ENCODE data around the gene ABCA6.

The ABCA6 gene

DNA sequence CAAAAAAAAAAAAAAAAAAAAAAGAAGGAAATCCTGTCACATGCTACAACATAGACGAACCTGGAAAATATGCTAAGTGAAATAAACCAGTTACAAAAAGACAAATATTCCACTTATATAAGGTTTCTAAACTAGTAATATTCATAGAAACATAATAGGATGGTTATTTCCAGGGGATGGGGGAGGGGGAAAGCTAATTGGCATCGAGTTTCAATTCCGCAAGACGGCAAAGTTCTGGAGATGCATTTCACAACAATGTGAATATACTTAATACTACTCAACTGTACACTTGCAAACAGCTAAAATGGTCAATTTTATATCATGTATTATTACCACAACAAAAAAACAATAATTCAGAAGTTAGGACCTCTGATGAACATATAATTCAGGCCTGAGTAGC lies 43.1 kb downstream of the ABCA6 start:
- Histone ChIP-seq H3K36me3 (ENCODE audit: insufficient read depth, low read length) (0 out of 2 replicates have a peak, but pooled peaks cover 2% of the 10 kb centered on the region), H3K27ac (ENCODE audit: low read depth, low read length) (no peak overlapping the region), H3K4me1 (ENCODE audit: control insufficient read depth, insufficient read depth, low read length, unreplicated experiment) (no peaks in the 10 kb centered on the region), H3K79me2 (ENCODE audit: control insufficient read depth, insufficient read depth, low read length, unreplicated experiment) (no peaks in the 10 kb centered on the region), H3K4me3 (ENCODE audit: low read depth, low read length) (no peak overlapping the region), H2AFZ (ENCODE audit: low read length, unreplicated experiment) (no peak overlapping the region), H3K27me3 (ENCODE audit: insufficient read depth, low read length) (no peaks in the 10 kb centered on the region)

DNA sequence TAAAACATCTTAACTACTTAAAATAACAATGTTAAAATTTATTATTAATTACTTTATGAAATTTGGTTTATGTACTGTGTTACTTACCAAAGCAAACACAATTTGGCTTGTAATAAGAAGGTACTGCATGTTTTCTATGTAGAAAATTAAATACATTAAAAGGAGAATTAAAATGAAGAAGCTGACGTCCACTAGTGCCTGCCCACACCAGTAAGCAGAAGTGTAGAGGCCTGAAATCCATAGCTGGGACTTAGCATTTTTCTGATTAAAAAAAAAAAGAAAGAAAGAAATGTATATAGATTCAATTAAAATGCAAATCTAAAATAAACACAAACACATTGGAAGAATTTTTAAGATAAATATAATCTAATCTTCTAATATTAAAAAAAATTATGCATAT lies 45.2 kb downstream of the ABCA6 start:
- Histone ChIP-seq H3K36me3 (ENCODE audit: insufficient read depth, low read length) (0 out of 2 replicates have a peak, but pooled peaks cover 2% of the 10 kb centered on the region), H3K4me3 (ENCODE audit: low read depth, low read length) (no peak overlapping the region), H3K79me2 (ENCODE audit: control insufficient read depth, insufficient read depth, low read length, unreplicated experiment) (no peaks in the 10 kb centered on the region), H3K27ac (ENCODE audit: low read depth, low read length) (no peak overlapping the region), H2AFZ (ENCODE audit: low read length, unreplicated experiment) (no peak overlapping the region), H3K4me1 (ENCODE audit: control insufficient read depth, insufficient read depth, low read length, unreplicated experiment) (no peaks in the 10 kb centered on the region), H3K27me3 (ENCODE audit: insufficient read depth, low read length) (no peaks in the 10 kb centered on the region)

DNA sequence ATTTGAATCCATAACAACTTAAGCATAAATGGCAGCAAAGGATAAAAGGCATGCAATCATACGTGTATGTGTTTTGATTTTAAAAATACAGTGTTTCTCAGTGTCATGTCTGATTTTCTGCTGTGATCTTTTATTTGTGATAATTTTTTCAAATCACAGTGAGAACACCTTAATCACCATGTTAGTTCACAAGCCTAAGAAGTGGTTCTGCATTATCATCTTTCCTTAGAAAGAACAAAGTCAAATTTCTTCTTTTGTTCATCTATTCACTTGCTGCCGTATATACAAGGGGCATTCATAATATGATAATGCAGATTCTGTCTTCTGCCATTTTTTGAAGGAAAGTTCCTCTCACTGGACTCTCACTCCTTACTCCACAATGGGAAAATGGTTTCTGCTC lies 47.7 kb downstream of the ABCA6 start:
- Histone ChIP-seq H3K4me1 (ENCODE audit: control insufficient read depth, insufficient read depth, low read length, unreplicated experiment) (no peaks in the 10 kb centered on the region), H3K27me3 (ENCODE audit: insufficient read depth, low read length) (no peaks in the 10 kb centered on the region), H2AFZ (ENCODE audit: low read length, unreplicated experiment) (no peak overlapping the region), H3K79me2 (ENCODE audit: control insufficient read depth, insufficient read depth, low read length, unreplicated experiment) (no peaks in the 10 kb centered on the region), H3K36me3 (ENCODE audit: insufficient read depth, low read length) (0 out of 2 replicates have a peak, but pooled peaks cover 2% of the 10 kb centered on the region), H3K4me3 (ENCODE audit: low read depth, low read length) (no peak overlapping the region), H3K27ac (ENCODE audit: low read depth, low read length) (no peak overlapping the region)

DNA sequence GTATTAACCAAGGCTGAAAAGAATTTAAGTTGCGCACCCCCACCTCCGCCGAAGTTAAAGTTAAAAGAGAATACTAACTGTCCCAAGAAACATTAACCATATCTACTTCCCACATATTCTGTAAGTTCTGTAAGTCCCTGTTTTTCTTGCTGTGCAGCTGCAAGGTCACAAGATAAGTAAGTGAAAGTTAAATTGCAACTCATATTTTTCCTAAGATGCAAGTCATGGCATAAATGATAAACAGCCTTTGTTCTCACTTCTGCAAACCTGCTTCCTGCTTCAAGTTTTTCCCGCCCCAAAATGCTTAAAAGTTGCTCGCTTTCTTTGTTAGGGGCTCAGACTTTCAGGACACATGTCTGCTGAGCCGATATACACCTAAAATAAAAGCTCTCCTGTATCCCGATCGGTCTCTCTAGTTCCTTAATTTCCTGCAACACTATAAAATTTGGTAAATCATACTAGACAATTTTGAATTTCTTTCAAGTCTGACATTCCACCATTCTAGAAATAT lies 48.4 kb downstream of the ABCA6 start:
- Histone ChIP-seq H3K4me3 (ENCODE audit: low read depth, low read length) (no peak overlapping the region), H3K27ac (ENCODE audit: low read depth, low read length) (no peak overlapping the region), H3K27me3 (ENCODE audit: insufficient read depth, low read length) (no peaks in the 10 kb centered on the region), H3K4me1 (ENCODE audit: control insufficient read depth, insufficient read depth, low read length, unreplicated experiment) (no peaks in the 10 kb centered on the region), H3K79me2 (ENCODE audit: control insufficient read depth, insufficient read depth, low read length, unreplicated experiment) (no peaks in the 10 kb centered on the region), H3K36me3 (ENCODE audit: insufficient read depth, low read length) (peaks cover 6% of the 10 kb centered on the region; the same call in 1 of the 2 replicates), H2AFZ (ENCODE audit: low read length, unreplicated experiment) (no peak overlapping the region)

DNA sequence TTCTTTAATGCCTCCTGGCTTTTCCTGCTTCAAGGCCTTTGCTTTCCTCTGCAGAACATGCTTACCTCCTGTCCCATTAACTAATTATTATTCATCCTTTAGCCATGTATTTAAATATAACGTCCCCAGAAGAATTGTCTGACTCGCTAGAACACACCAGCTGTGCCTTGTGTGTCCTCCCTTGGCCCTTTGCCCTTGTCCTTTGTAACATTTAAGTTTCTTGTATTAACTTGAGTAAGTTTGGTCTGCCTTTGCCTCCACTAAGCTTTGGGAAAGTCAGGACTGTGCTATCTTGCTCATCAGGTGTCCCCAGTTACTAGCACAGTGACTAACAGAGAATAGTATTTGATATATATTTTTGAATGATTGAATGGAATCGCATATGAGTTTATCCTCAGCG lies 51.3 kb downstream of the ABCA6 start:
- peaks cover 8% of the 10 kb centered on the region; the same call in 1 of the 2 replicates for H3K36me3 ChIP-seq (ENCODE audit: insufficient read depth, low read length)
- H3K4me1 ChIP-seq (ENCODE audit: control insufficient read depth, insufficient read depth, low read length, unreplicated experiment), result no peaks in the 10 kb centered on the region
- no peaks in the 10 kb centered on the region for H3K27me3 ChIP-seq (ENCODE audit: insufficient read depth, low read length)
- no peak overlapping the region for H3K27ac ChIP-seq (ENCODE audit: low read depth, low read length)
- H3K4me3 ChIP-seq (ENCODE audit: low read depth, low read length), result no peak overlapping the region
- H3K79me2 ChIP-seq (ENCODE audit: control insufficient read depth, insufficient read depth, low read length, unreplicated experiment), result no peaks in the 10 kb centered on the region
- H2AFZ ChIP-seq (ENCODE audit: low read length, unreplicated experiment), result no peak overlapping the region

DNA sequence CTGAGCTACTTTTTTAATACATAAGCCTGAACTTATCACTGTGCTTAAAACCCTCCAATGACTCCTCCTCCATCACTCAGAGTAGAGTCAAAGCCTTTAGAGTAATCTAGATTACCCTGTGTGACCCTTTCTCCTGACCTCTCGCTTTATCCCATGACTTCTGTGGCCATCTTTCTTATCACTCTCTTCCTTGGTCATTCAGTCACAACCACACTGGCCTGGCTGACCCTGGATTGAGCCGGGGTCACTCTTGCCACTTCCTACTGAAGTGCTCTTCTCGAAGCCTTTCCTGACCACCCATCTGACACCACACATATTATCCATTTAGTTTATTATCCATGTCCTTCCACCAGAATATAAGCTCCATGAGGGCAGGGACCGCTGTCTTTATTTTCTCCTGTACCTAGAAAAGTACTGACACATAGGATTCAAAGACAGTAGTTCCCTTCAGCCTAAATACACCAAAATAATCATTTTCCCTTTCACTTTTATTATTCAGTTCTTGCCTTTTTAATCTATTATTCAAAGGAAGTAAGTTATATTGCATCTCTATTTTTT lies 53.0 kb downstream of the ABCA6 start:
- no peak overlapping the region for H3K27ac ChIP-seq (ENCODE audit: low read depth, low read length)
- no peaks in the 10 kb centered on the region for H3K79me2 ChIP-seq (ENCODE audit: control insufficient read depth, insufficient read depth, low read length, unreplicated experiment)
- H3K4me3 ChIP-seq (ENCODE audit: low read depth, low read length), result no peak overlapping the region
- H3K4me1 ChIP-seq (ENCODE audit: control insufficient read depth, insufficient read depth, low read length, unreplicated experiment), result no peaks in the 10 kb centered on the region
- no peak overlapping the region for H2AFZ ChIP-seq (ENCODE audit: low read length, unreplicated experiment)
- H3K27me3 ChIP-seq (ENCODE audit: insufficient read depth, low read length), result no peaks in the 10 kb centered on the region
- peaks cover 20% of the 10 kb centered on the region for H3K36me3 ChIP-seq (ENCODE audit: insufficient read depth, low read length)

DNA sequence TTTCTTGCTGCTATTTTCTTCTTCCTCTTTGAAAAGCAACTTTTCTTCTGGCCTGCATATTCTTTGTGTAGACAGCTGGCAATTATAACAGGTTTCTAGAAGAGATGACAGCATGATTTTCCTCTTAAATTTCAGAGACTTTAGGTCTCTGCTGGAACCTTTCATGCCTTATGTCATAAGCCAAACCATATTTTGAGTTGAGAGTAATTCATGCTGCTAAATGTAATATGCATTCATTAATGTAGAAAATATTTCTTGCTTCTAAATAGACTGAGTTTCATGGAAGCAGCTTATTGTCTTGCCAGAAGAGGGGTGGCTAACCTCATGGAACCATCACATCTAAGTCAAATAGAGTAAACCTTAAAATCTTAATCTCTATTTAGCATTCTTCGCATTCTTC lies 55.1 kb downstream of the ABCA6 start:
- no peaks in the 10 kb centered on the region for H3K27me3 ChIP-seq (ENCODE audit: insufficient read depth, low read length)
- no peak overlapping the region for H3K27ac ChIP-seq (ENCODE audit: low read depth, low read length)
- H3K36me3 ChIP-seq (ENCODE audit: insufficient read depth, low read length), result peaks cover 32% of the 10 kb centered on the region
- no peaks in the 10 kb centered on the region for H3K79me2 ChIP-seq (ENCODE audit: control insufficient read depth, insufficient read depth, low read length, unreplicated experiment)
- no peak overlapping the region for H3K4me3 ChIP-seq (ENCODE audit: low read depth, low read length)
- no peaks in the 10 kb centered on the region for H3K4me1 ChIP-seq (ENCODE audit: control insufficient read depth, insufficient read depth, low read length, unreplicated experiment)
- H2AFZ ChIP-seq (ENCODE audit: low read length, unreplicated experiment), result no peak overlapping the region

DNA sequence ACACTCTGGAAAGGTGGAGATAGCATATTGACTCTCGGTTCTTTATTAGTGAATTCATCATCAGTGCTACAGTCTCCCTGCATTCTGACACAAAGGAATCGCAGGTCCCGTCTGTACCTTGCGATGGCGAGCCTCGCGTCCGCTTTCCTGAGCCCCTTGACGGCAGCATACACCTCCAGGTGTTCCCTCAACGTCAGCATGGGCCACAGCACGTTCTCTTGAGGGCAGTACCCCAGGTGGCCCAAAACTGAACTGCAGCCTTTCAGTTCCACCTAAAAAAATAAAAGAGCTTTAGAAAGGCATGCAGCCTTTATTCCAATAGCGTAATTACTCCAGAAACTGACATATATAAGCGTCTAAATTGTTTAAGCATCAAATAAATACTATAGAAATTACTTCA lies 56.8 kb downstream of the ABCA6 start:
- Histone ChIP-seq H3K79me2 (ENCODE audit: control insufficient read depth, insufficient read depth, low read length, unreplicated experiment) (no peaks in the 10 kb centered on the region), H2AFZ (ENCODE audit: low read length, unreplicated experiment) (no peak overlapping the region), H3K36me3 (ENCODE audit: insufficient read depth, low read length) (peaks cover 32% of the 10 kb centered on the region), H3K4me1 (ENCODE audit: control insufficient read depth, insufficient read depth, low read length, unreplicated experiment) (no peaks in the 10 kb centered on the region), H3K4me3 (ENCODE audit: low read depth, low read length) (no peak overlapping the region), H3K27ac (ENCODE audit: low read depth, low read length) (no peak overlapping the region), H3K27me3 (ENCODE audit: insufficient read depth, low read length) (no peaks in the 10 kb centered on the region)

DNA sequence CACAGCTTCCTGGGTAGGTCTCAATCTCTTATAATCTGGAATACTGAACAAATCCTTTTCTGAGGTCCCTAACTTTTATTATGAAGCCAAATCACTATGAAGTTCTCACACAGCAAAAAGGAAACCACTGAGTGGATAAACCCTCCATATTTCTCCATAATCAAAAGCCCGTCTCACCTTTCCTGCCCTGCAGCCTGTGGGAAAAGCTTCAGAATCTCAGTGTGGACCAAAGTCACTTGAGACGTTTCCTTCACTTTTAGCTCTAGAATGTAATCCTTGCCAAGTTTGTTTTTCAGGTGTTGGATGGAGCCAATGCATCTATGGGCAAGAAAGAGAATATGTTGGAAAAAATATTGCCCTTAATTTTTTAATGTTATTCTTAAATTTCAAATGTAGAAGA lies 59.0 kb downstream of the ABCA6 start:
- no peak overlapping the region for H3K4me3 ChIP-seq (ENCODE audit: low read depth, low read length)
- no peaks in the 10 kb centered on the region for H3K27me3 ChIP-seq (ENCODE audit: insufficient read depth, low read length)
- no peak overlapping the region for H3K27ac ChIP-seq (ENCODE audit: low read depth, low read length)
- no peak overlapping the region for H2AFZ ChIP-seq (ENCODE audit: low read length, unreplicated experiment)
- H3K36me3 ChIP-seq (ENCODE audit: insufficient read depth, low read length), result peaks cover 28% of the 10 kb centered on the region
- H3K79me2 ChIP-seq (ENCODE audit: control insufficient read depth, insufficient read depth, low read length, unreplicated experiment), result no peaks in the 10 kb centered on the region
- H3K4me1 ChIP-seq (ENCODE audit: control insufficient read depth, insufficient read depth, low read length, unreplicated experiment), result no peaks in the 10 kb centered on the region

DNA sequence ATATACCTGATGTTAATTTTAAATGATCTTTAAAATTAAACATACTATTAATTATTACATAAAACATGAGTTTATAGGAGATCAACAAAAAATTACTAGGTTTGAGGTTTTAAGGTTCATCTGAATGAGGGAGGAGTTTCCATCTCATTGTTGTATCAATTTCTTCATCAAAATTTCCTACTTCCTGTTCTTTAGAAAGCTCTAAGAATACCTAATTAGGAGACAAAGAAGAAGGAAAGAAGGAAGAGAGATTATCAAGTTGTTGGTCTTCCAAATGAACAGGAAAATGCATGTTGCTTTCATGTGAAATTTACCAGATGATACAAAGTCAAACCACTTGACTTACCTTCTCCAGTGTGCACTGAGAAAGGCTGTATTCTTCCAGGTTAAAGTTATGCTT lies 62.8 kb downstream of the ABCA6 start:
- no peak overlapping the region for H3K4me3 ChIP-seq (ENCODE audit: low read depth, low read length)
- H2AFZ ChIP-seq (ENCODE audit: low read length, unreplicated experiment), result no peak overlapping the region
- peaks cover 25% of the 10 kb centered on the region for H3K36me3 ChIP-seq (ENCODE audit: insufficient read depth, low read length)
- H3K27ac ChIP-seq (ENCODE audit: low read depth, low read length), result no peak overlapping the region
- no peaks in the 10 kb centered on the region for H3K4me1 ChIP-seq (ENCODE audit: control insufficient read depth, insufficient read depth, low read length, unreplicated experiment)
- H3K79me2 ChIP-seq (ENCODE audit: control insufficient read depth, insufficient read depth, low read length, unreplicated experiment), result no peaks in the 10 kb centered on the region
- no peaks in the 10 kb centered on the region for H3K27me3 ChIP-seq (ENCODE audit: insufficient read depth, low read length)

DNA sequence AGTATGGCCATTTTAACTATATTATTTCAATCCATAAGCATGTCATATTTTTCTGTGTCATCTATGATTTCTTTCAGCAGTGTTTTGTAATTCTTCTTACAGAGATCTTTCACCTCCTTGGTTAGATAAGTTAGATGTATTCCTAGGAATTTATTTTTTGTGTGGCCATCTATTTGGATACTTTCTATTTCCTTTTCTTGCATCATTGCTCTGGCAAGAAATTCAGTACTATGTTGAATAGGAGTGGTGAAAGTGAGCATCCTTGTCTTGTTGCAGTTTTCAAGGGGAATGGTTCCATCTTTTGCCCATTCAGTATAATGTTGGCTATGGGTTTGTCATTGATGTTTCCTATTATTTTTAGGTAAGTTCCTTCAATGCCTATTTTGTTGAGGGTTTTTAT lies 65.9 kb downstream of the ABCA6 start:
- Histone ChIP-seq H3K4me1 (ENCODE audit: control insufficient read depth, insufficient read depth, low read length, unreplicated experiment) (no peaks in the 10 kb centered on the region), H3K79me2 (ENCODE audit: control insufficient read depth, insufficient read depth, low read length, unreplicated experiment) (no peaks in the 10 kb centered on the region), H3K27me3 (ENCODE audit: insufficient read depth, low read length) (no peaks in the 10 kb centered on the region), H3K36me3 (ENCODE audit: insufficient read depth, low read length) (peaks cover 11% of the 10 kb centered on the region; the same call in 1 of the 2 replicates), H3K4me3 (ENCODE audit: low read depth, low read length) (no peak overlapping the region), H3K27ac (ENCODE audit: low read depth, low read length) (no peak overlapping the region), H2AFZ (ENCODE audit: low read length, unreplicated experiment) (no peak overlapping the region)
